Right lobe of liver (tissue), 6 donors: ENCODE measurements around the gene COPZ1. TPM values are rescaled to one million over a fixed set of nuclear protein-coding genes. Genes with fewer than 3 reads are reported as not detected.

ENCODE experiments used
- ATAC-seq, 4 donors: fragments of 200-7000 bp; cut with Tn5 transposase; one replicate each; pipeline ENCODE4 v1.9.1; 2020; ENCODE audit warnings: mild to moderate bottlenecking in 4 of 4, moderate library complexity in 4 of 4
- DNase-seq, 3 donors: peaks; one replicate each; pipeline ENCODE4 v3.0.0-alpha.2; 2020
- H3K27ac ChIP-seq, 3 donors: fragments of 200-600 bp; one replicate each; pipeline ENCODE4 v1.8.0; 2022
- H3K27me3 ChIP-seq, 2 donors: fragments of 200-600 bp; one replicate each; pipeline ENCODE4 v1.8.0; 2022
- H3K36me3 ChIP-seq, 4 donors: fragments of 200-600 bp; sonication (generic) in 1 of 4; one replicate each; pipeline versions ENCODE4 v1.5.1 to v1.8.0; 2017 to 2022; ENCODE audit warnings: control low read depth in 1 of 4
- H3K4me1 ChIP-seq, 4 donors: fragments of 200-600 bp; sonication (generic) in 1 of 4; one replicate each; pipeline versions ENCODE4 v1.5.1 to v1.8.0; 2017 to 2022; ENCODE audit warnings: control low read depth in 1 of 4
- H3K4me3 ChIP-seq, 3 donors: fragments of 200-600 bp; one replicate each; pipeline ENCODE4 v1.8.0; 2022
- H3K9me3 ChIP-seq, 4 donors: fragments of 200-600 bp; sonication (generic) in 1 of 4; one replicate each; pipeline versions ENCODE4 v1.5.1 to v1.8.0; 2017 to 2022; ENCODE audit warnings: control low read depth in 1 of 4
- POLR2A ChIP-seq: fragments of 450-650 bp; IDR thresholded peaks from one replicate; pipeline ENCODE4 v1.6.1; 2017; ENCODE audit warnings: antibody characterized with exemption, mild to moderate bottlenecking
- WGBS: methylation state at CpG from one replicate; pipeline ENCODE4 v1.1.6; 2018; ENCODE audit warnings: low coverage, low lambda C conversion rate; ENCODE audit not compliant: insufficient coverage; ENCODE audit errors: missing lambda C conversion rate; 5-methylcytosine and 5-hydroxymethylcytosine counted together
- intact Hi-C, 2 donors: fragments of 100-400 bp; cut with DNase I; formaldehyde crosslinking; loops; one replicate each; pipeline versions ENCODE4 v1.11.2 to v1.14.1; 2022
- total RNA-seq, 6 experiments: library from RNA; depleted of rRNA in 2 of 6; stranded (reverse); fragments of >200 nt in 2 of 6; fragmentation: NEBNext Ultra II Directional in 3 of 6; extraction: Animal tissue kit (Norgen Biotek cat#: 25700) in 3 of 6; gene quantifications; one replicate each; pipeline versions ENCODE4 v1.1.0 to v1.2.4, GENCODE V29; 2016 to 2023
- TF ChIP-seq, protein P1 (sequence below), 4 donors: fragments of 200-600 bp in 3 of 4; fragments of 450-650 bp in 1 of 4; IDR thresholded peaks; one replicate each; pipeline versions ENCODE4 v1.5.1 to v1.8.0; 2016 to 2022; ENCODE audit warnings: antibody characterized with exemption in 4 of 4, mild to moderate bottlenecking in 2 of 4
- donor health status: DM: no; HTN: yes; CAD: no.
- donor health status: DM: no; HTN: no; CAD: no.
- donor health status: DM: no; HTN: no; CAD: no.
- donor health status: DM: no; HTN: yes; CAD: no.
- donor health status: DM: no; HTN: yes; CAD: no.

Gene COPZ1
- total RNA-seq, 6 experiments from 2014 or later: 67.3 to 89.2 (median 74.9) TPM

DNA sequence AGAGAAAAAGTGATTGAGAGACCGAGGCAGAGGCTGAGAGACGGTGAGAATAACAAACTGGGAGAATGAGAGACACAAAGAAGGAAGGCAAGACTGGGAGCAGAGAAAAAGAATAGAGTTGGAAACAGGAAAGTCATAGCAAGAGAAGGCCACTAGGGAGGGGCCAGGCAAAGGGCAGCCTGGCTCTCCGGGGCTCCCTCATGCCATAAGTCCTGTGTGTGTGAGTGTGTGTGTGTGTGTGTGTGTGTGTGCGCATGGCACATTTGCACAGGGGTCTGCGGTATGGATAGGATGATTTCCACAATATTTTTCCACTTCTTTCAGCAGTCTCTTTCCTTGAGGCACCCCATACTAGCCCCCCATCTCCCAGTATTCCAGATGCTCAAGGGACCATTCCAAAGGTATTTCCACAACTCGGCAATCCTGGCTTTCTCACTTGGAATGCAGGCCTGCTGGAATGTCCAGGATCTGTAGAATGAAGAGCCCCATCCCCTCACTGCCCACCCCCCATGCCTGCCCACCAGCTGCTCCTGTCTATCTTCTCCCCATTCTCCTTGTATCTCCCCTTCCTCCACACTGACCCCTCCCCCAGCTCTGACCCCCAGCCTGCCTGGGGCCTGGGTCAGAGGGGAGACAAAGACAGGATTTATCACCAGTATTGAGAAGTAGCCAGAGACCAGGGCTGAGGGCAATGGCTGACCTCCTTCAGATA, 30.3 kb downstream of the COPZ1 start:
- Histone ChIP-seq H3K27me3 (no peaks in the 10 kb centered on the region), H3K4me3 (no peak overlapping the region), H3K4me1 (peaks cover 0 to 31% (median 7%) of the 10 kb centered on the region in 4 donors), H3K36me3 (peaks cover 0 to 12% (median 5%) of the 10 kb centered on the region in 4 donors), H3K9me3 (no peaks in the 10 kb centered on the region), H3K27ac (peak overlapping the region in 1 of 3 donors; percentile 86)
- WGBS: 53% methylated on average over 2 of the region's 6 CpGs
- intact Hi-C loops: no loop called here
- ATAC-seq (no peak), DNase-seq (no peak)
- TF ChIP-seq POLR2A: no peak
- TF ChIP-seq, protein P1, sequence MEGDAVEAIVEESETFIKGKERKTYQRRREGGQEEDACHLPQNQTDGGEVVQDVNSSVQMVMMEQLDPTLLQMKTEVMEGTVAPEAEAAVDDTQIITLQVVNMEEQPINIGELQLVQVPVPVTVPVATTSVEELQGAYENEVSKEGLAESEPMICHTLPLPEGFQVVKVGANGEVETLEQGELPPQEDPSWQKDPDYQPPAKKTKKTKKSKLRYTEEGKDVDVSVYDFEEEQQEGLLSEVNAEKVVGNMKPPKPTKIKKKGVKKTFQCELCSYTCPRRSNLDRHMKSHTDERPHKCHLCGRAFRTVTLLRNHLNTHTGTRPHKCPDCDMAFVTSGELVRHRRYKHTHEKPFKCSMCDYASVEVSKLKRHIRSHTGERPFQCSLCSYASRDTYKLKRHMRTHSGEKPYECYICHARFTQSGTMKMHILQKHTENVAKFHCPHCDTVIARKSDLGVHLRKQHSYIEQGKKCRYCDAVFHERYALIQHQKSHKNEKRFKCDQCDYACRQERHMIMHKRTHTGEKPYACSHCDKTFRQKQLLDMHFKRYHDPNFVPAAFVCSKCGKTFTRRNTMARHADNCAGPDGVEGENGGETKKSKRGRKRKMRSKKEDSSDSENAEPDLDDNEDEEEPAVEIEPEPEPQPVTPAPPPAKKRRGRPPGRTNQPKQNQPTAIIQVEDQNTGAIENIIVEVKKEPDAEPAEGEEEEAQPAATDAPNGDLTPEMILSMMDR (IDR thresholded peaks at IDR 0.05): no peak

DNA sequence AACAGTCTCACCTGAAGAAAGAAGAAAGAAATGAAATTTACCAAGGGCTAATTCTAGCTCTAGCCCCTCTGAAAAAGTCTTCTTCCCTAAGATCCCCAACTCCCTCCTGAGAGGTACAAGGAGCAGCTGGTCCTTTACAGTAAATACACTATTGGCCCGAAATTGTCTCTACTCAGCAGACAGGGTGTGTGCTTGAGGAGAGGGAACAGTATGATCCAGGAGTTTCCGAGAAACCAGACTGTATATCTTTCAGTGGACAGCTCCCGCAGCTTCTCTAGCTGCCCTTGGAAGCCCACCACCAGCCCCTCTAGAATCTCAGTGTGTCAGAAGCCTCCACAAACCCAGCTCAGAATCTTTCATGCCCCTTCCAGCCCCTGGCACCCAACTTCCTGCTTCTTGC, 31.3 kb downstream of the COPZ1 start:
- Histone ChIP-seq H3K36me3 (peaks cover 0 to 4% (median under 1%) of the 10 kb centered on the region in 4 donors), H3K4me1 (peaks cover 0 to 31% (median 7%) of the 10 kb centered on the region in 4 donors), H3K4me3 (no peak overlapping the region), H3K27ac (no peak overlapping the region), H3K27me3 (no peaks in the 10 kb centered on the region), H3K9me3 (no peaks in the 10 kb centered on the region)
- ATAC-seq: no peak
- DNase-seq: no peak
- TF ChIP-seq, protein P1 (IDR thresholded peaks at IDR 0.05): no peak
- TF ChIP-seq POLR2A: no peak
- WGBS: 94% methylated on average over 2 of the region's 3 CpGs
- intact Hi-C loops: no loop called here

DNA sequence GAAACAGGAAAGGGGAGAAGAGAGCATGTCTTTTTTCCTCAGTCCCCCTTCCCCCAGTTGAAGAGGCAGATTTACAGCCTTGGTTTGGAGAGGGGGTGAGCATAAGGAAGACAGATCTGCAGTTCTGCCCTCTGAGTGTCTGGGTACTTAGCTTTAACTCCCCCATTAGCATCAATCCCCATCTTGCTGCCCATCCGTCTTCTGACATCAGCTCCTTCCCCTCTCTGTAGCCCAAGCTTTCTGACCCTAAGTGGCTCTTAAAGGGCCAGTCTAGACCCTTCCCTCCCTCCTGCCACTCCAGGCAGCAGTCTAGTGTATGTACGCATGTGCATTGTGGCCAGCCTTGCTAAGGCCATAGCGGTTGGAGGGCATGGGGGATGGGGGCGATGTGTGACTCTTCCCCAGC, 32.0 kb downstream of the COPZ1 start:
- no peak overlapping the region for H3K4me3 ChIP-seq
- H3K4me1 ChIP-seq: peaks cover 0 to 30% (median 6%) of the 10 kb centered on the region in 4 donors
- 95% methylated on average over 4 of the region's 4 CpGs for WGBS
- ATAC-seq (no peak), DNase-seq (no peak)
- TF ChIP-seq POLR2A: no peak
- TF ChIP-seq, protein P1 (IDR thresholded peaks at IDR 0.05): no peak
- intact Hi-C loops: no loop called here
- H3K27ac ChIP-seq: no peak overlapping the region
- H3K27me3 ChIP-seq: no peaks in the 10 kb centered on the region
- no peaks in the 10 kb centered on the region for H3K36me3 ChIP-seq
- no peaks in the 10 kb centered on the region for H3K9me3 ChIP-seq

DNA sequence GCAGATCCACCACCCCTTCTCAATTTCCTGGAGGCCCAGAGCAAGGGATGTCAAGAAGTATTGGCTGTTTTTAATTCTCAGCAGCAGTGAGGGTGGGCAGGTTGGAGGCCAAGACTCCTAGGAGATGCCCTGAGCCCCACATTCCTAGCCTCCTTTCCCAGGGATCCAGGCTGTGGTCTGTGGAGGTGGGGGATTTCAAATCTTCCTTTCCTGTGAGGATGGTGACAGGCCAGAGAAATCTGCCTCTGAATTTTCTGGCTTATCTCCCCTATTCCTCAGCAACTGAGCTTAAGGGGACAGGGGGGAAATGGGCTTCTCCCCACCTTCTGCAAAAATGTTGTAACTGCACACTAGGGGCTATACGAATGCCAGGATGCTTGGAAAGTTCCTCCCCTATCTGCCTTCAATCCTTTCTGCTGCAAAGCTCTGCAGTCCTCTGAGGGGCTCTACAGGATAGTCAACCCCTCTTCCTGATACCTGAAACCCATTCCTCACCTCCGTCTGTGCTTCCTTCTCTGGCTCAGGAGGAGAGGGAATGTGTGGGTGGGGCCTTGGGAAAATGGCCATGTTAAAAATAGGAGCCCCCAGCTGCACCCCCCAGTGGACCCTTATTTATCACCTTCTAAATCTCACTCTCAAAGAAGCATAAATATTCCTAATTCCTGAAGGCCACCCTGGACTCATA, 32.7 kb downstream of the COPZ1 start:
- DNase-seq (no peak), ATAC-seq (no peak)
- TF ChIP-seq, protein P1 (IDR thresholded peaks at IDR 0.05): no peak
- TF ChIP-seq POLR2A: no peak
- Histone ChIP-seq H3K27me3 (no peaks in the 10 kb centered on the region), H3K9me3 (no peaks in the 10 kb centered on the region), H3K27ac (no peak overlapping the region), H3K4me3 (no peak overlapping the region), H3K36me3 (no peaks in the 10 kb centered on the region), H3K4me1 (peaks cover 0 to 23% (median 3%) of the 10 kb centered on the region in 4 donors)
- intact Hi-C loops: no loop called here
- WGBS: 83% methylated on average over 2 of the region's 2 CpGs
